GM19023 (cell line): ENCODE results near the gene DLK1.

Source experiments
- ATAC-seq: cut with Tn5 transposase; IDR thresholded peaks from one replicate; pipeline ENCODE4 v1.9.1; 2021; ENCODE audit warnings: mild to moderate bottlenecking, moderate library complexity; ENCODE audit not compliant: unreplicated experiment

The DLK1 gene

DNA sequence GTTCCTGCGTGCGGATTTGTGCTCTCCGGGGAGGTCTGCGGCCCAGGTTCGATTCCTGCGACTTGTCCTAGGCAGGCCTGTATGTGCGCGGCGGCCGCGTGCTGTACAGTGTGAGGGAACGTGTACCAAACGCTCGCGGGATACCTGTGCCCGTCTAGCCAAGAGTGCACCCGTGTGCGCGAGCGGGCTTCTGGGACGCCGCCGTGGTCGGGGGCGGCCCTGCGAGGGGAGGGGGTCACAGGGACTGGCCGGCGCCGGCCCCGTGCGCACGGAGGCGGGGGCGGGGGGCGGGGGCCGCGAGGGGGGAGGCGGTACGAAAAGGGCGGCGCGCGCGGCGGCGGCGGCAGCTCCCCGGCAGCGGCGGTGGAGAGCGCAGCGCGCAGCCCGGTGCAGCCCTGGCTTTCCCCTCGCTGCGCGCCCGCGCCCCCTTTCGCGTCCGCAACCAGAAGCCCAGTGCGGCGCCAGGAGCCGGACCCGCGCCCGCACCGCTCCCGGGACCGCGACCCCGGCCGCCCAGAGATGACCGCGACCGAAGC is at the start of gene DLK1:
Gene DLK1, plus strand, starts transcription at position 343 of the 536 bp plus-strand sequence. Its CDS starts 177 bp downstream, at position 520.
- no peak for ATAC-seq

DNA sequence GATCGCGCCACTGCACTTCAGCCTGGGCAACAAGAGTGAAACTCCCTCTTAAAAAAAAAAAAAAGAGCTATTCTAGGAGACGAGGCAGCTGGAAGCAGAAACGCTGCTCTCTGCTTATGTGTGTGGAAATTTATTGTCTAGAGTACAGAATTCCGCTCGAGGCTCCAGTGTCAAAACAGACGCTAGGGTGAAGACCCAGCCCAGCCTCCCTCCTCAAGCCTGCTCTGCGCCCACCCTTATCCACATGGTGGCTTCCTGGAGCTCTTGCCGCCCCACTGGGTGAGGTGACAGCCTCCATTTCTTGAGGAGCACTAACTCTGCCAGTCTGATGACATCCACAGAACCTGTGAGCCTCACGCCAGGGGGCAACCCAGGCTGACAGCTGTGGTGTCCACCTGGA is 49.5 kb upstream of the DLK1 start:
- no peak for ATAC-seq

DNA sequence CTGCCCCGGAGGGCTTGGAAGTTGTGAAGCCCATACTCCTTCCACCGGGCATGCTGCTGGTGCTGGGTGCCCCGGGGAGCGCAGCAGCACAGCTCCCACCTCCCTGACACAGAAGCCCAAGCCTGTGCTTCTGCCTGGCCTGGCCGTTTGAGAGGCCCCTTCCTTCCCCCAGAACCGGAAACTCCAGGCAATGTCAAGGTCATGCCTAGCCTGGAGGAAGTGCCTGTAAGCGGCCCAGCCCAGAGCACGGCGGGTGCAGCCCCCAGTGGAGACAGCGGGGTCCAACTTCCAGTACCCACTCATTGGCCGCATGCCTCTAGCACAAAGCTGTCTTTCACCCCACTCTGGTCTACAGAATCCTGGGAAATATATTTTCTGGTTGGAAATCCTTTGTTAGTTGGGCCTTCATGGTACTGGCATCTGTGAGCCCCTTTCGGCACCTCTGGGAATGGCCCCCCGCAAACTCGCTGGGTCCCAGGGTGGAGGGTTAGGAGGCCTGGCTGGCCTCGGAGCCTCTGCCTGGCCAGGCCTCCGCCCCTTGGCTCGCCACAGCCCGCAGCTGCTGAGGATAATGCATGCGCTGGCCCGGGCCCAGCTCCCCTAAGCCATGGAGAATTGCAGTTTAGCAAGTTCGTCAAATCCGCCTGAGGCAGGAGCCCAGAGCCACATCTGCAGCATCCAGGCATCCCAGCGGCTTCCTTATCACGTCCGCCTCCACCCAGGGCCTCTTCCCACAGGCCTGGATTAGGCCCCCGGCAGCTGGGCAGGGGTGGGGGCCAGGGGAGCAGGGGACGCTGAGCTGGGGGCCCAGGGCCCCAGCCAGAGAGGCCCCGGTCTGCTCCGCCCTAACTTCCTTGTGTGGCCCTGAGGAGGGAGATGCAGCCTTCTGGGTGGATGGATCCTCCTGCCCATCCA is 48.9 kb upstream of the DLK1 start:
- no peak for ATAC-seq

DNA sequence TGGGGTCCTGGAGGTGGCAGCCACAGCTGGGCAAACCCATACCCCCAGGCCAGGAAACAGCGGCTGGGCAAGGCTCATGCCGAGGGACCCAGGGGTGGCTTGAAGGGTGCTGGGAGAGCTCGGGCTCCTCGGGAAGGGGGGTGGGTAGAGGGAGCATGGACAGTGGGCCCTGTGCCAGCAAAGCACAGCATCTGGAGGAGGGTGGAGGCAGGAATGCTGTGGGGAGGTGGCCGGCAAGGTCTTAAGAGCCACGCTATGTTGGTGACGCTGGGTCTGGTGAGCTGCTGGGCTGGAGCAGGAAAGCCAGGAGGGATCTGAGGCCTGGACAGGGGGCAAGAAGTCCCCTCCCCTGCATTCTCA is 48.2 kb upstream of the DLK1 start:
- no peak for ATAC-seq

DNA sequence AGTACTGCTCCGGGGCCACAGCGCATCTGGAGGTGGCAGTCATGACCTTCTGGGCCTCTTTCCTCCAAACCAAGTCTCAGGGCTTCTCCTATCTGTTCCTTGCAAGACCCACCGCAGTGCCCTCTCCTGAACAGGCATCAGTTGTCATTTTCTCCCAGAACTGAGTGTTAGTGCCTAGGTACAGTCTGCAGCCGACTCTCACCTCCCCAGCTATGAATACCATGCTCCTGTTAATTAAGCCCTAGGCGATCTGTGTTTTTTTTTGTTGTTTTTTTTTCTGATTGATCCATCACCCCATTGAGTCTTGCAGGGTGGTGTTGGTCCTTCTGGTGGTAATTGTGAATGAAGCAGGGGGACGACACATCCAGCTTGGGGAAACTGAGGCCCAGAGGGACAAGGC is 47.5 kb upstream of the DLK1 start:
- no peak for ATAC-seq

DNA sequence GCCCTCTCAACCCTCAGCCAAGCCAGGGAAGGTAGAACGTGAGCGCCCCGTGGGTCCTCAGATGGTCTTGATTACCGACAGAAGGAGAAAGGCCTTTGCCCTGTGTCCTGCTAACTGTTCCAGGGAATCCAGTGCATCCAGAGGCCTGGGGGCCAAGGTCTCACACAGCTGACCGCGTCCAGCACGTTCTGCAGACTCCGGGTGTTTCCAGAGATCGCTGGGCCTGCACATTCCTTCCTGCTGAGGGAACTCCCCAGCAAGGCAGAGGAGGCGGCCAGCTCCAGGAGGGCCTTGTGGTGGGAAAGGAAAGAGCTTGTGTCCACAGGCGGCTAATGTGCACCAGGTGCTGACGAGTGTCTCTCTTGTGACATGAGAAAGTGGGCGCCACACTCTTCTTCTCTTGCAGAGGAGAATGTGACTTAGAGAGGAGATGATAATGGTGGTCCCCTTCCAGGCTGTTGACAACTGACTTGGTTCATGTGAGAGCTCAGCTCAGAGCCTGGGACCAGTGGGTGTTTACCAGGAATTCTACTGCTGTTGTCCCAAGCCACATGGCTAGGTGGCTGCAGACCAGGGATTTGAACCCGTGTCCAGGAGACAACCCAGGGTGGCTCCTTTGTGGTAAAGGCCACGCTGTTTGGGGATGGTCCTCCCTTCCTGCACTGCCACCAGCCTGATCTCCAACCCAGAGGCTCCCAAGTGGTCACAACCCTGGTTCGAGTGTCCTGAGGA is 46.8 kb upstream of the DLK1 start:
- ATAC-seq = no peak

DNA sequence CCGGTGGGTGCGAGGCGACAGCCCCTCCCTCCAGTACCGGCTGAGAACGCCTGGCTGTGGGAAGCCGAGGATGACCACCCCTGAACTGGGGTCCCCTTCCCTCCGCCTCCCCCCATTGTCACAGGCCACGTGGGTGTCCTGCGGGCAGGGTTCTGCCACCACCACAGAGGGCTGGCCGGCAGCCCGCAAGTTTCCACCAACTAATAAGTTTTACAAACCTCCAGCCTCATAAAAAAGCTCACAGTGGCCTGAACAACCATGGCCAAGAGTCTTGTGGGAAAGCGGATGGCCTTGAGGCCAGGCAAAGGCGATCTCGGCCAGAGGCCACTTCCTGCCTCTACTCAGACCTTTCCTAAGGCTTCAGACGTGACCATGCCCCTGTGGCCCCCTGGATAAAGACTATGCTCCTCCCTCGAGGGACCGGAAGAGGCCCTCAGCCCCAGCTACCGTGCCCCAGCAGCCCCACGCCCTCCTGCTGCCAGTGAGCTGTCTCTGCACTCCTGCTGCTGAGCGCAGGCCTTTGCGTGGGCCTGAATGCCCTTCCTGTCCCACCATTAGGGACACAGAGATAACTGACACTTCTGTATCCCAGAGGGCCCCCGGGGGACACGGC is 46.1 kb upstream of the DLK1 start:
- ATAC-seq = no peak

DNA sequence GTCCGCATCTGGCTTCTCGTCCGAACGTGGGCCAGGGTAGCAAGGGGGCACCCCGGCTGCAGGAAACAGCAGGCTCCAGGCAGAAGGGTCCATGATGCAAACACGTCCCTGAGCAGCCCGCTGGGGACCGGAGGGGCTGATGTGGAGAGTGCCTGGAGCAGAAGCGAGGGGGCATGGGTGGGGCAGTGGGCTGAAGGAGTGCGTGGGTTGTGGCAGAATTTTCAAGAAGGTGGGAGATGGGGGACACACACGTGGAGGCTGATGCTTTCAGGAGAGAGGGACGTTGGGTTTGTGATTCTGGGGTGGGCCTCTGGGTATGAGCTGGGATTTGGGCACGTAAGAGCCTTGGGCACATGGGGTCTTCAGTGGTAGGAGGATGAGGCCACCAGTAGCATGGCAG is 45.6 kb upstream of the DLK1 start:
- ATAC-seq = no peak

DNA sequence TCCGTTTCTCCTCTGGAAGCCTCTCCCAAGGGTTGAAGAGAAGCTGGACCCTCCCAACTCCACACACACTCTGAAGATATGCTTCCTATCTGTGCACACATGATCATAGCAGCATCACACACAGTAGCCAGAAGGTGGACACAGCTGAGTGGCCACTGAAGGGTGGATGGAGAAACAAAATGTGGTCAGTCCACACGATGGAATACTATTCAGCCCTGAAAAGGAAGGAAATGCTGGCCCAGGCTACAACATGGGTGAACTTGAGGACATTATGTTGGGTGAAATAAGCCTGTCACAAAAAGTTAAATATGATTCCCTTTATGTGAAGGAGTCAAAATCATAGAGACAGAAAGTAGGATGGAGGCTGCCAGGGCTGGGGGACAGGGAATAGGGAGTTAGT is 43.9 kb upstream of the DLK1 start:
- ATAC-seq = no peak

DNA sequence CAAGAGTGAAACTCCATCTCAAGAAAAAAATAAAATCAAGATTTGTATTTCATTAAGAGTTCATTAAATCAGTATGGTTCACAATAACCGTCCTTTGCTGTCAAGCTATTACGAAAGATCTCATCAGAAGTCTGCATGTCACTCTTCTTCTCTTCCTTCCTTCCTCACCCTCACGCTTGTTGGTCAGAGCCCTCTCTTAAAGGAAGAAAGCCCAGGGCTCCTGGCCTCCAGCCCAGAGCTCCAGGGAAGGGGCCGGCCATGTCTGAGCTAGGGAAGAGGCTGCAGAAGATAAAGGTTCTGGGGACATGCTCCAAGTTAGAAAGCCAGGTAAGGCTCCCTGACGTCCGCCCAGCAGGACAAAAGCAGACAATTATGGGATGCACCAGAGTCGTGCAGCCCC is 43.1 kb upstream of the DLK1 start:
- no peak for ATAC-seq

DNA sequence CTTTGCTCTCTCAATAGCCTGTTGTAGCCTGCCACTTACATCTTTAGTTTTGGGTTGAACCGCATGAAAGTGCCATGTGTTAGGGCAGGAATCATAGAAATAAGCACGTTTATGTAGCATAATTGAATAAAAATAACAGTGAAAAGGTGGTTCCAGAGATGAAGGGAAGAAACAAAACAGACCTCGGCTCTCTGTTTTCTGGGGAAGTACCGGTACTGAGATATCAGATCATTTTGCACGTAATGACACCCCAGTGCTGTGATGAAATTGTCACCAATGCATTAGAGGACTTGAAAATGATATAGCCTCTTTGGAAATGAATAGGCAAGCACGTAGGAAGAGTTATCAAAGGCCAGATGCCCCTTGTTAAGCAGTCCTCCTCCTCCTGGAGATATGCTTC is 42.5 kb upstream of the DLK1 start:
- no peak for ATAC-seq

DNA sequence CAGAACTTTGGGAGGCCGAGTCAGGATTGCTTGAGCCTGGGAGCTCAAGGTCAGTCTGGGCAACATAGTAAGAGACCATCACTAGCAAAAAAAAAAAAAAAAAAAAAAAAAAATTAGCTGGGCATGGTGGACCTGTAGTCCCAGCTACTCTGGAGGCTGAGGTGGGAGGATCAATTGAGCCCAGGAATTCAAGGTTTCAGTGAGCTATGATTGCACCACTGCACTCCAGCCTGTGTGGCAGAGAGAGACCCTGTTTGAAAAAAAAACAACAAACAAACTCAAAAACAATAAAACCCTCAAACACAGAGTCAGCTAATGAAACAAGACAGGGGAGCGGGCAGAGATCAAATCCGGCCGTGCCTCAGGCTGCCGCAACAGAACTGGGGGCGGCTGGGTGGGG is 41.7 kb upstream of the DLK1 start:
- ATAC-seq = no peak

DNA sequence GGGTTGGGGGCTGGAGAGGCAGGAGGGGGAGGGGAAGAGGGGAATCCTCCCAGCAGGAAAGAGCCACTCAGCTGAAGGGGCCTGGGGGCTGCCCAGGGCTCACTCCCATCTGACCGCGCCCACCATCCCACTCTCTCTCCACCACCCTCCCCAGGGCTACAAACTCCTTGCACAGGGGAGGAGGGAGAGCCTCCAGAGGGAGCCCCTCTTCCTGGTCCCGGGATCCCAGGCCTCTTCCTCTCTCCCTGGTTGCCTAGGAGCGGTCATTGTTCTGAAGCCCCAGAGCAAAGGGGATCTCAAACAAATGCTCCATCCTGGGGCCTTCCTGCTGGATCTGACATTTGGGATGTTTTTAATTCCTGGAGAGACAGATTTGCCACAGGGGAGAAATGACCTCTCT is 39.8 kb upstream of the DLK1 start:
- ATAC-seq = no peak

DNA sequence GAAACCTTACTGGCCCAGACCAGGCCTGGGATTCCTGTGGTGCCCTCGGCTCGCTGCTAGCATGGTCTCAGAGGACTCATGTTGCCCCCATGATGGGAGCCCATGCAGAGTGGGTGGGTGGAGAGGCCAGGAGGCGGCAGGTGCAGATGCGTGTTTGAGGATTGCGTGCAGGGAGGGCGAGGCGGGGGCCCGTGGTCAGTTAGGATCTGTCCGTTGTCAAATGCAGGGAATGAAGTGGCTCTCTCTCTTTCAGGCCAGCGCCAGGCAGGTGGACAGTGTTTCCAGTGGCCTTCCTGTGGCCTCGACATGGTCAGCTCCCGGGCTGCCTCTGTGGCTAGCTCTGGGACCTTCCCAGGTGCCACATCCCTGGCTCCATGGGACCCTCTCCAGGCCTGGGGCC is 39.3 kb upstream of the DLK1 start:
- ATAC-seq = no peak

DNA sequence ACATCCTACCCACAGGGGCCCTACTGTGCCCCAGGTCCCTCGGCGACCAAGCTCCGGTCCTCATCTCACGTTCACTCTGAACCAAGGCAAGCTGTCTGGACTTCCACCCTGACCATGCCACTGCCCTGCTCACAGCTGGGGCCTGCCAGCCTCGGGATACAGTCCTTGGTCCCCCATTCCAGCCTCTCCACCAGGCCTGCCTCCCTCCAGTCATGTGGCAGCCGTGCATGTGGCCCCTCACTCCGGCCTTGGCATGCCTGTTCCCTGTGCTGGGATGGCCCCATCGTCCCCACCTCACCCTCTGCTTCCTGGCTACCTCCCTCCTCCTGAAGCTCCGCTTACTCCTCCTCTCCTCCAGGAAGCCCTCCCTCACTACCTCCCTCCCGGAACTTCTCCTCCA is 38.6 kb upstream of the DLK1 start:
- no peak for ATAC-seq

DNA sequence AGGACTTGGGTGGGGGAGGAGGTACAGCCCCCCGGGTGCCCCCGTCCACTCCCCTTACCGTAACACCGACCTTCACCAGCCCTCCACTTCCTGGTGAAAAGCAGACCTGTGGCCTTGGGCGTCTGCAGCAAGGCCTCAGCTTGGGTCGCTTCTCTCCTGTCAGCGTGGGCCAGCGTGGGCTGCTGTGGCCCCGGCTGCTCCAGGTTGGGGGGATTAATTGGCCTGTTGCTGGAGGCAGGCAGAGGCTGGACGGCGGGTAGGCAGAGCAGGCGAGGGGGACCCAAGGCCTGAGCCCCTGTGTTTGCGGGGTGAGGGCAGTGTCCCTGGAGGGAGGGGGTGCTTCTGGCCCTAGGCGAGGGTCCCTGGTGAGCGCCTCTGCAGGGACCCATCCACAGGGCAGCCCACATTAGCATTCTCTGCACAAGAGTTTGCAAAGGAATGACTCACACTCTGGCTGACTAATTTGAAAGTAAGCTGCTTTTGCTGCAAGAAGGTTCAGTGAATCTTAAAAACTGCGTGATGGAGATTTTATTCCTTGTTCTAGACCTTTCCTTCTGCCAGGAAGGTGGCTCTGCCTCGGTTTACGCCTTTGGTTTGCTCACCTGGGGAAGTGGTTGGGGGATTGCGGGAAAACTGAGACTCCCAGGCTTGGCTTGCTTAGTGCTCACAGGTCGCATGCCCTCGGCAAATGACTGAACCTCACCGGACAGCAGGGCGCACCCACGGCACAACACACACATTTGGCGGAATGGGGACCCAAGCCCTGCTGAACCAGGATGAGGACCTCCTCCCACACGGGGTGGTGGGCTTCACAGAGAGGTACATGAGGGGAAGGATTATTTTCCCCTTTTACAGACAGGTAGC is 37.9 kb upstream of the DLK1 start:
- no peak for ATAC-seq

DNA sequence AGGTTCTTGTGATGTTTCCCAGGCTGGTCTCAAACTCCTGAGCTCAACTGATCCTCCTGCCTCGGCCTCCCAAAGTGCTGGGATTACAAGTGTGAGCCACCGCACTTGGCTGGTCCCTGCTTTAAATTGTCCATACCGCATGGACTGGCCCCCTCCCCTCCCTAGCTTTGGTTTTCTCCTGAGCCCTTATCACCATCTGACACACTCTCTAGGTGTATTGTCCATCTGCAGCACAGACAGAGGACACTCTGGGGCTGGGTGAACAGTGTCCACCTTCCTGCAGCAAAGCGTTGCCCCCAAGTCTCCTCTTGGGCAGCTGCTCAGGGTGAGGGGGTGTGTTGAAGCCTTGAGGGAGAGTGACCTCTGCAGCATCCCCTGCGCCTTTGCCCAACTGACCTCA is 36.0 kb upstream of the DLK1 start:
- ATAC-seq = no peak

DNA sequence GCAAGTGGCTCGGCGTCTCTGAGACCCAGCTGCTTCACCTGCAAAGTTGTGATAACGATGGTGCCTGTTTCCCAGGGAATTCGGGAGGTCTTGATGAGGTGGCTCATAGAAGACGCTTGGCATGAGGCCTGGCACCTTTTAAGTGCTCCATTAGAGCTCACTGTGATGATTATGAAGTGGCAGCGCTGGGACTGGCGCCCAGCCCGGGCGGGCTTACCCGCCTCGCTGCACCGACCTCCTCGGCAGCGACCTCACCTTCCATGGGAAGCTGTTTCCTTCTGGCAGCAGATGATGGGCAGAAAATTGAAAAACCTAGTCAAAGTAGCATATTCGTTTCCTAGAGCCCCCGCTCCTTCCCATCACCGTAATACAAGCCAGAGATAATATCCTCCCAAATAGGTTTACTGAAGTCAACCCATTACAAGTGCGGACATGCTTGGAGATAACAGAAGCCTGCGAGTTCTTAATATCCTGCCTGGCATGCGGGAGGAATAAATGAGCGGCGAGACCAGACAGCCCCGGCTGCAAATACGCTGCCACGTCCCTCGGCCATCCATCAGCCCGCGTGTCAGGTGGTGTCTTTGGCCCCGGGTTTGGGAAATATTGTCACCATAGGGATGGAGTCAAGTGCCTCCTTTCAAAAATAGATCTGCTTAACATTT is 35.2 kb upstream of the DLK1 start:
- ATAC-seq = no peak

DNA sequence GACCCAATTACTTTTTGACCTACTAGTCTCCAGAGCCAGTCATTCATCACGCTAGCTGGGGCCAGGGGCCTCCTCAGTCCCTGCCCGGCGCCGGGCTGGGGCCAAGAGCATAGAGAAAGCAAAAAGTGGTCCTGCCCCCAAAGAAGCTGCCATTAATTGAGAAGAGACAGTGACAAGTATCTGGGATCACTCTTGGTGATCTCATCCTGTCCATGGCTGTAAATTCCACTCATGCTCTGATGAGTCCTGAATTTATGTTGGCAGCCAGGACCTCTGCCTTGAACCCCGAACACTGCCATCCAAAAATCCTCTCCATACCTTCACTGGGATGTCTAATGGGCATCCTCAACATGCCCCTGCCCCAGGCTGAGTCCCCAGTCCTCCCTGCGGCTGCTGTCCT is 34.4 kb upstream of the DLK1 start:
- no peak for ATAC-seq

DNA sequence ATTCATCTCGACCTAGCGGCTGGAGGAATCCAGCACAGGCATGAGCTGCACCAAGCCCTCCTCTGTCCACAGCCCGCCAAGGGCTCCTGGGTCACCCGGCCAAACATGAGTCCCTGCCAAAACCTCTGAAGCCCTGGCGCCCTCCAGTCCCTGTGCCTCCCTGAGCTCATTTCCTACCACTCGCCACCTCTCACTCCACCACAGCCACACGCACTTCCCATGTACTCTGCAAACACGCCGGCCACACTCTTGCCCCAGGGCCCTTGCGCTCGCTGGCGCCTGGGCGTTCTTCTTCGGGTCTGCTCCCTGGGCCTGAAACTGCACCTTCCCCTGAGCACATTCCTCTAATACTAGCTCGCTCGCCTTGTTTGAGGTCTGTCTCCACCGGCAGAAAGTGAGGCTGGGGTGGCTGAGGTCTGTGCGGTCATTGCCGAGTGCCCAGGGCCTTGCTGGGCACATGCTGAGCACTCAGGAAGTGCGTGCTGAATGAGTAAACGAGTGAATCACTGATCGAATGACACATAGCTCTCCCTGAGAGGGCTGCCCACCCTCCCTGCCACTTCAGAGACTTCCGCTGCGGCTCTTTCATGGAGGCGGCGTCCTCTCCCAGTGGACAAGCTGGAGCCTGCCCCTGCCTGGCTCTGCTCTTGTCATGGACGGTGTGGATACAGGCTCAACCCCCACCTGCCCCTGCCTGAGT is 33.7 kb upstream of the DLK1 start:
- ATAC-seq = no peak
